Prostate gland (tissue), 2 donors: ENCODE results near the gene ACAT1.

Experiments
- POLR2AphosphoS5 ChIP-seq: sonication (generic); formaldehyde crosslinking; IDR thresholded peaks from one replicate; pipeline ENCODE4 v1.6.1; 2017; ENCODE audit warnings: antibody characterized with exemption
- TF ChIP-seq, protein P1 (sequence below), 4 experiments: fragments of 200-600 bp in 2 of 4; fragments of 450-650 bp in 2 of 4; sonication (generic) in 2 of 4; IDR thresholded peaks; 1 replicate in 3 of 4; 2 replicates in 1 of 4; pipeline ENCODE4 v1.5.1; 2016 to 2019; ENCODE audit warnings: antibody characterized with exemption in 4 of 4, mild to moderate bottlenecking in 2 of 4, moderate library complexity in 2 of 4

DNA sequence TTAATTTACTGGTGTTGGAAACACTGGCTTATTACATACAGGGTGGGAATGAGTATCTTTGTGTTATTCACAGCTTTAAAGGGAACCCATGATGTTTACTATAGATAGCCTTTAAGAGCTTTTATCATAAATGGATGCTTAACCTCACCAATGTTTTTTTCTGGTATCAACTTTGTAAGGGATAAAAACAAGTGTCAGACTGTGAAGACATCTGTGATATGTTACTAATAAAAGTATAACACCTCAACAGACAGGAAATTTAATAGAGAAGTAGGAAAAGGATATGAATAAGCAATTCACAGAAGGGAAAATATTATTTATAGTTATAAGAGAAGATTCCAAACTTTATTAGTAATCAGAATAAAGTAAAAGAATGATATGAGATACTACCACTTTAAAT, 46.3 kb downstream of the ACAT1 start:
- TF ChIP-seq POLR2AphosphoS5: no peak
- TF ChIP-seq, protein P1, sequence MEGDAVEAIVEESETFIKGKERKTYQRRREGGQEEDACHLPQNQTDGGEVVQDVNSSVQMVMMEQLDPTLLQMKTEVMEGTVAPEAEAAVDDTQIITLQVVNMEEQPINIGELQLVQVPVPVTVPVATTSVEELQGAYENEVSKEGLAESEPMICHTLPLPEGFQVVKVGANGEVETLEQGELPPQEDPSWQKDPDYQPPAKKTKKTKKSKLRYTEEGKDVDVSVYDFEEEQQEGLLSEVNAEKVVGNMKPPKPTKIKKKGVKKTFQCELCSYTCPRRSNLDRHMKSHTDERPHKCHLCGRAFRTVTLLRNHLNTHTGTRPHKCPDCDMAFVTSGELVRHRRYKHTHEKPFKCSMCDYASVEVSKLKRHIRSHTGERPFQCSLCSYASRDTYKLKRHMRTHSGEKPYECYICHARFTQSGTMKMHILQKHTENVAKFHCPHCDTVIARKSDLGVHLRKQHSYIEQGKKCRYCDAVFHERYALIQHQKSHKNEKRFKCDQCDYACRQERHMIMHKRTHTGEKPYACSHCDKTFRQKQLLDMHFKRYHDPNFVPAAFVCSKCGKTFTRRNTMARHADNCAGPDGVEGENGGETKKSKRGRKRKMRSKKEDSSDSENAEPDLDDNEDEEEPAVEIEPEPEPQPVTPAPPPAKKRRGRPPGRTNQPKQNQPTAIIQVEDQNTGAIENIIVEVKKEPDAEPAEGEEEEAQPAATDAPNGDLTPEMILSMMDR (IDR thresholded peaks at IDR 0.05): no peak
